T47D (cell line): ENCODE data around the gene P2RX3.
"Not testable (repeated sequence)": the region's sequence is repeated elsewhere in the genome, so short reads cannot be mapped to it uniquely, and the experiment has no call there.

Source experiments
- DNase-seq, 2 experiments: peaks; one replicate each; pipeline versions ENCODE4 v3.0.0 to v3.0.0-alpha.2; 2011 to 2012; ENCODE audit warnings: low read depth in 1 of 2, low spot score in 1 of 2
- JUND ChIP-seq: IDR thresholded peaks from 2 replicates; pipeline ENCODE4 v1.6.1; 2012; ENCODE audit warnings: low read depth
- in situ Hi-C: cut with HindIII; loops from 2 replicates; pipeline ENCODE4 v1.10.0; 2016; ENCODE audit warnings: low sequenced_read_pairs, low pct_unique_long_range_greater_than_20kb

P2RX3 gene

GRCh38 chr11:57353036-57353435 is 14.9 kb downstream of the P2RX3 start:
- in situ Hi-C loops: no loop called here
- TF ChIP-seq JUND: no peak
- no peak for DNase-seq

GRCh38 chr11:57353446-57353845 is 15.3 kb downstream of the P2RX3 start:
- TF ChIP-seq JUND: no peak
- DNase-seq: no peak
- in situ Hi-C loops: no loop called here

- no peak for DNase-seq
- no peak for TF ChIP-seq JUND
- in situ Hi-C loops: no loop called here
Observed at GRCh38 chr11:57353852-57354251, 15.7 kb downstream of the P2RX3 start.

GRCh38 chr11:57354699-57355098 is 16.5 kb downstream of the P2RX3 start:
- DNase-seq: no peak
- in situ Hi-C loops: no loop called here

GRCh38 chr11:57356268-57356667 is 18.1 kb downstream of the P2RX3 start:
- no peak for TF ChIP-seq JUND
- no peak for DNase-seq
- in situ Hi-C loops: no loop called here

More at GRCh38 chr11:57354699-57355098, 16.5 kb downstream of the P2RX3 start:
- TF ChIP-seq JUND: no peak

- no peak for TF ChIP-seq JUND
- in situ Hi-C loops: no loop called here
- no peak for DNase-seq
Observed at GRCh38 chr11:57357310-57357709, 19.2 kb downstream of the P2RX3 start.

- no peak for TF ChIP-seq JUND
- in situ Hi-C loops: no loop called here
- DNase-seq: no peak
Observed at GRCh38 chr11:57357856-57358255, 19.7 kb downstream of the P2RX3 start.

- in situ Hi-C loops: no loop called here
- TF ChIP-seq JUND: no peak
- DNase-seq: no peak
Observed at GRCh38 chr11:57358543-57358961, 20.4 kb downstream of the P2RX3 start.

GRCh38 chr11:57358991-57359390 is 20.8 kb downstream of the P2RX3 start:
- in situ Hi-C loops: no loop called here
- TF ChIP-seq JUND: no peak
- no peak for DNase-seq

- no peak for DNase-seq
- TF ChIP-seq JUND: no peak
- in situ Hi-C loops: no loop called here
Observed at GRCh38 chr11:57359396-57359795, 21.2 kb downstream of the P2RX3 start.

GRCh38 chr11:57359896-57360690 is 21.9 kb downstream of the P2RX3 start:
- no peak for TF ChIP-seq JUND
- DNase-seq: no peak
- in situ Hi-C loops: no loop called here

GRCh38 chr11:57360991-57361390 is 22.8 kb downstream of the P2RX3 start:
- in situ Hi-C loops: no loop called here
- no peak for DNase-seq
- TF ChIP-seq JUND: no peak

- DNase-seq, in situ Hi-C loops: not testable (repeated sequence)
Observed at GRCh38 chr11:57361420-57361819, 23.3 kb downstream of the P2RX3 start.

GRCh38 chr11:57361926-57362325 is 23.8 kb downstream of the P2RX3 start:
- TF ChIP-seq JUND: no peak
- no peak for DNase-seq
- in situ Hi-C loops: no loop called here
